Right atrium auricular region (tissue), 2 donors: ENCODE data around the gene ZNF74. TPM values are rescaled to one million over a fixed set of nuclear protein-coding genes. Genes with fewer than 3 reads are reported as not detected.

Source experiments
- DNase-seq: peaks from one replicate; pipeline ENCODE4 v3.0.0-alpha.2; 2019; ENCODE audit warnings: low spot score
- H3K27ac ChIP-seq, 2 donors: fragments of 200-600 bp; sonication (generic); 1 replicate in 1 of 2; 2 replicates in 1 of 2; pipeline ENCODE4 v1.5.1; 2016 to 2019
- H3K27me3 ChIP-seq, 2 donors: fragments of 200-600 bp; sonication (generic); one replicate each; pipeline versions ENCODE4 v1.5.1 to v1.6.0; 2017 to 2019
- H3K36me3 ChIP-seq: fragments of 200-600 bp; sonication (generic); one replicate; pipeline ENCODE4 v1.5.1; 2016
- H3K4me1 ChIP-seq, 2 donors: fragments of 200-600 bp; sonication (generic); one replicate each; pipeline versions ENCODE4 v1.5.1 to v1.6.0; 2017 to 2019
- H3K4me3 ChIP-seq, 2 donors: fragments of 200-600 bp; sonication (generic); 1 replicate in 1 of 2; 2 replicates in 1 of 2; pipeline ENCODE4 v1.5.1; 2017 to 2019; ENCODE audit warnings: mild to moderate bottlenecking in 1 of 2, moderate library complexity in 1 of 2
- H3K9me3 ChIP-seq, 2 donors: fragments of 200-600 bp; sonication (generic); one replicate each; pipeline ENCODE4 v1.5.1; 2019
- CTCF ChIP-seq, 2 donors: fragments of 200-600 bp; sonication (generic); IDR thresholded peaks; one replicate each; pipeline ENCODE4 v1.5.1; 2019; ENCODE audit warnings: antibody characterized with exemption in 2 of 2
- total RNA-seq, 2 donors: library from RNA; depleted of rRNA; stranded (reverse); fragments of >200 nt; gene quantifications; one replicate each; pipeline ENCODE4 v1.1.0, GENCODE V29; 2016

ZNF74 gene
- total RNA-seq, 2 donors from 2014 or later: 5.6 to 6.3 TPM

GRCh38 chr22:20395181-20395906 is 1.4 kb downstream of the ZNF74 start:
- no peak for DNase-seq
- Histone ChIP-seq H3K4me1 (peaks cover 0 to 19% of the 10 kb centered on the region in 2 donors), H3K27ac (no peak overlapping the region), H3K9me3 (no peaks in the 10 kb centered on the region), H3K27me3 (no peaks in the 10 kb centered on the region), H3K4me3 (no peak overlapping the region), H3K36me3 (peaks cover under 1% of the 10 kb centered on the region)
- TF ChIP-seq CTCF (IDR thresholded peaks at IDR 0.05): no peak

- Histone ChIP-seq H3K27me3 (no peaks in the 10 kb centered on the region), H3K36me3 (peaks cover 6% of the 10 kb centered on the region), H3K27ac (no peak overlapping the region), H3K4me3 (no peak overlapping the region), H3K4me1 (peaks cover 0 to 19% of the 10 kb centered on the region in 2 donors), H3K9me3 (no peaks in the 10 kb centered on the region)
- DNase-seq: no peak
- no peak for TF ChIP-seq CTCF (IDR thresholded peaks at IDR 0.05)
Observed at GRCh38 chr22:20395907-20396287, 1.9 kb downstream of the ZNF74 start.

GRCh38 chr22:20396639-20397038 is 2.7 kb downstream of the ZNF74 start:
- peaks cover 0 to 19% of the 10 kb centered on the region in 2 donors for H3K4me1 ChIP-seq
- H3K27ac ChIP-seq: no peak overlapping the region
- no peak overlapping the region for H3K4me3 ChIP-seq
- H3K27me3 ChIP-seq: no peaks in the 10 kb centered on the region
- no peak for DNase-seq
- no peaks in the 10 kb centered on the region for H3K9me3 ChIP-seq
- no peak for TF ChIP-seq CTCF (IDR thresholded peaks at IDR 0.05)
- peaks cover 10% of the 10 kb centered on the region for H3K36me3 ChIP-seq

GRCh38 chr22:20397498-20397897 is 3.5 kb downstream of the ZNF74 start:
- no peak for TF ChIP-seq CTCF (IDR thresholded peaks at IDR 0.05)
- H3K4me3 ChIP-seq: no peak overlapping the region
- H3K36me3 ChIP-seq: peaks cover 10% of the 10 kb centered on the region
- no peaks in the 10 kb centered on the region for H3K27me3 ChIP-seq
- H3K27ac ChIP-seq: no peak overlapping the region
- H3K4me1 ChIP-seq: peaks cover 0 to 19% of the 10 kb centered on the region in 2 donors
- H3K9me3 ChIP-seq: no peaks in the 10 kb centered on the region
- DNase-seq: no peak

GRCh38 chr22:20398420-20398819 is 4.5 kb downstream of the ZNF74 start:
- no peak for TF ChIP-seq CTCF (IDR thresholded peaks at IDR 0.05)
- H3K36me3 ChIP-seq: peaks cover 10% of the 10 kb centered on the region
- H3K27me3 ChIP-seq: no peaks in the 10 kb centered on the region
- DNase-seq: no peak
- no peaks in the 10 kb centered on the region for H3K9me3 ChIP-seq
- no peak overlapping the region for H3K27ac ChIP-seq
- H3K4me1 ChIP-seq: peaks cover 0 to 16% of the 10 kb centered on the region in 2 donors
- H3K4me3 ChIP-seq: no peak overlapping the region
